Upper lobe of left lung (tissue), 4 donors: ENCODE measurements around the gene ZNF652.

Experiments
- POLR2A ChIP-seq, 4 donors: fragments of 450-650 bp; IDR thresholded peaks; one replicate each; pipeline ENCODE4 v1.5.1; 2016 to 2017; ENCODE audit warnings: antibody characterized with exemption in 4 of 4, mild to moderate bottlenecking in 2 of 4
- TF ChIP-seq, protein P1 (sequence below), 6 experiments: fragments of 450-650 bp in 4 of 6; fragments of 200-600 bp in 2 of 6; sonication (generic) in 2 of 6; IDR thresholded peaks; one replicate each; pipeline ENCODE4 v1.5.1; 2016 to 2019; ENCODE audit warnings: antibody characterized with exemption in 6 of 6

DNA sequence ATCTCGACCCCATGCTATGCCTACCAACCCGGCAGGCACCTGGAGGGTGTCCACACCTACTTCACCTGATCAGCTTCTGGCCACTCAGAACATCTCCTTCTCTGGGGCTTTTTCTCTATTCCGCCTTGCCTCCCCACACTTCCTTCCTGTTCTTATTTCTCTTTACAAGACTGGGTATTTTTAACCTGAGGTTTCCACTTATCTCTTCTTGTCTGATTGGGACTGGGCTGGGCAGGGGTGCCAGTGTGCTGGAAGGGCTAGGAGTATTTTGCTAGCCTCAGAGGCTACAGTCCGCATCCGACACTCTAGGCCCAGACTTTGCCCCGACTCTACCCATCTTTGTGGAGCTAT is 26.2 kb upstream of the ZNF652 start:
- TF ChIP-seq, protein P1, sequence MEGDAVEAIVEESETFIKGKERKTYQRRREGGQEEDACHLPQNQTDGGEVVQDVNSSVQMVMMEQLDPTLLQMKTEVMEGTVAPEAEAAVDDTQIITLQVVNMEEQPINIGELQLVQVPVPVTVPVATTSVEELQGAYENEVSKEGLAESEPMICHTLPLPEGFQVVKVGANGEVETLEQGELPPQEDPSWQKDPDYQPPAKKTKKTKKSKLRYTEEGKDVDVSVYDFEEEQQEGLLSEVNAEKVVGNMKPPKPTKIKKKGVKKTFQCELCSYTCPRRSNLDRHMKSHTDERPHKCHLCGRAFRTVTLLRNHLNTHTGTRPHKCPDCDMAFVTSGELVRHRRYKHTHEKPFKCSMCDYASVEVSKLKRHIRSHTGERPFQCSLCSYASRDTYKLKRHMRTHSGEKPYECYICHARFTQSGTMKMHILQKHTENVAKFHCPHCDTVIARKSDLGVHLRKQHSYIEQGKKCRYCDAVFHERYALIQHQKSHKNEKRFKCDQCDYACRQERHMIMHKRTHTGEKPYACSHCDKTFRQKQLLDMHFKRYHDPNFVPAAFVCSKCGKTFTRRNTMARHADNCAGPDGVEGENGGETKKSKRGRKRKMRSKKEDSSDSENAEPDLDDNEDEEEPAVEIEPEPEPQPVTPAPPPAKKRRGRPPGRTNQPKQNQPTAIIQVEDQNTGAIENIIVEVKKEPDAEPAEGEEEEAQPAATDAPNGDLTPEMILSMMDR (IDR thresholded peaks at IDR 0.05) = no peak
- no peak for TF ChIP-seq POLR2A (IDR thresholded peaks at IDR 0.05)
